ENCODE measurements around the gene DOK7. TPM values are rescaled to one million over a fixed set of nuclear protein-coding genes. Genes with fewer than 3 reads are reported as not detected.
A peak's percentile ranks its signal among the peaks of the same experiment; 100 is the strongest.
"Not testable (repeated sequence)": the region's sequence is repeated elsewhere in the genome, so short reads cannot be mapped to it uniquely, and the experiment has no call there.

The DOK7 gene
- total RNA-seq, 2 experiments from 2014 or later: not detected

- Mint-ChIP-seq H3K27me3 (no peaks in the 10 kb centered on the region), H3K4me1 (peaks cover 5% of the 10 kb centered on the region), H3K36me3 (peaks cover 15% of the 10 kb centered on the region), H3K9me3 (no peaks in the 10 kb centered on the region), H3K4me3 (no peak overlapping the region), H3K27ac (no peak overlapping the region)
- ATAC-seq (ENCODE audit: low read depth): no peak
- POLR2A ChIA-PET: no interaction called here
- no peak for DNase-seq
These were observed 42.1 kb downstream of the DOK7 start for GRCh38 chr4:3505231-3505630.

GRCh38 chr4:3508542-3508941 is 45.4 kb downstream of the DOK7 start:
- POLR2A ChIA-PET: no interaction called here
- H3K9me3 Mint-ChIP-seq: no peaks in the 10 kb centered on the region
- peaks cover 3% of the 10 kb centered on the region for H3K4me1 Mint-ChIP-seq
- DNase-seq (no peak), ATAC-seq (ENCODE audit: low read depth) (no peak)
- H3K27me3 Mint-ChIP-seq: no peaks in the 10 kb centered on the region
- no peak overlapping the region for H3K27ac Mint-ChIP-seq
- peaks cover 29% of the 10 kb centered on the region for H3K36me3 Mint-ChIP-seq
- H3K4me3 Mint-ChIP-seq: no peak overlapping the region

- Mint-ChIP-seq H3K9me3 (no peaks in the 10 kb centered on the region), H3K36me3 (peaks cover 30% of the 10 kb centered on the region), H3K27me3 (no peaks in the 10 kb centered on the region), H3K27ac (no peak overlapping the region), H3K4me1 (peaks cover 1% of the 10 kb centered on the region), H3K4me3 (no peak overlapping the region)
- ATAC-seq (ENCODE audit: low read depth) (no peak), DNase-seq (no peak)
- POLR2A ChIA-PET: no interaction called here
These were observed 47.4 kb downstream of the DOK7 start for GRCh38 chr4:3510481-3510880.

- Mint-ChIP-seq H3K4me3 (no peak overlapping the region), H3K27me3 (no peaks in the 10 kb centered on the region), H3K9me3 (no peaks in the 10 kb centered on the region), H3K4me1 (peaks cover 1% of the 10 kb centered on the region), H3K27ac (no peak overlapping the region), H3K36me3 (peaks cover 34% of the 10 kb centered on the region)
- ATAC-seq (ENCODE audit: low read depth) (no peak), DNase-seq (no peak)
- POLR2A ChIA-PET: no interaction called here
These were observed 48.1 kb downstream of the DOK7 start for GRCh38 chr4:3511187-3511586.

- H3K4me1 Mint-ChIP-seq; H3K27me3 Mint-ChIP-seq; DNase-seq; POLR2A ChIA-PET; H3K27ac Mint-ChIP-seq; ATAC-seq (ENCODE audit: low read depth); H3K4me3 Mint-ChIP-seq; H3K9me3 Mint-ChIP-seq: not testable (repeated sequence)
- H3K36me3 Mint-ChIP-seq: peaks cover 36% of the 10 kb centered on the region
These were observed 48.5 kb downstream of the DOK7 start for GRCh38 chr4:3511601-3512000.

GRCh38 chr4:3512279-3512678 is 49.2 kb downstream of the DOK7 start:
- no peaks in the 10 kb centered on the region for H3K9me3 Mint-ChIP-seq
- H3K27me3 Mint-ChIP-seq: no peaks in the 10 kb centered on the region
- POLR2A ChIA-PET: no interaction called here
- ATAC-seq (ENCODE audit: low read depth) (no peak), DNase-seq (no peak)
- H3K27ac Mint-ChIP-seq: no peak overlapping the region
- peaks cover 36% of the 10 kb centered on the region for H3K36me3 Mint-ChIP-seq
- H3K4me3 Mint-ChIP-seq: no peak overlapping the region
- peaks cover 1% of the 10 kb centered on the region for H3K4me1 Mint-ChIP-seq

GRCh38 chr4:3512719-3513118 is 49.6 kb downstream of the DOK7 start:
- Mint-ChIP-seq H3K9me3 (no peaks in the 10 kb centered on the region), H3K4me1 (peaks cover 1% of the 10 kb centered on the region), H3K36me3 (peaks cover 31% of the 10 kb centered on the region), H3K27ac (no peak overlapping the region), H3K27me3 (no peaks in the 10 kb centered on the region), H3K4me3 (no peak overlapping the region)
- POLR2A ChIA-PET: no interaction called here
- ATAC-seq (ENCODE audit: low read depth) (no peak), DNase-seq (no peak)

GRCh38 chr4:3513807-3514206 is 50.7 kb downstream of the DOK7 start:
- Mint-ChIP-seq H3K27ac (no peak overlapping the region), H3K27me3 (no peaks in the 10 kb centered on the region), H3K4me1 (peaks cover 1% of the 10 kb centered on the region), H3K4me3 (no peak overlapping the region), H3K36me3 (peaks cover 24% of the 10 kb centered on the region), H3K9me3 (no peaks in the 10 kb centered on the region)
- ATAC-seq (ENCODE audit: low read depth) (no peak), DNase-seq (no peak)
- POLR2A ChIA-PET: no interaction called here

- Mint-ChIP-seq H3K4me3 (no peak overlapping the region), H3K36me3 (peaks cover 23% of the 10 kb centered on the region), H3K9me3 (no peaks in the 10 kb centered on the region), H3K27ac (no peak overlapping the region), H3K27me3 (no peaks in the 10 kb centered on the region), H3K4me1 (peaks cover 1% of the 10 kb centered on the region)
- POLR2A ChIA-PET: no interaction called here
- no peak for ATAC-seq (ENCODE audit: low read depth)
- DNase-seq: no peak
These were observed 51.2 kb downstream of the DOK7 start for GRCh38 chr4:3514221-3514780.

GRCh38 chr4:3514806-3515501 is 51.8 kb downstream of the DOK7 start:
- POLR2A ChIA-PET: no interaction called here
- Mint-ChIP-seq H3K27me3 (no peaks in the 10 kb centered on the region), H3K4me1 (no peaks in the 10 kb centered on the region), H3K4me3 (no peak overlapping the region), H3K27ac (no peak overlapping the region), H3K36me3 (peaks cover 22% of the 10 kb centered on the region), H3K9me3 (no peaks in the 10 kb centered on the region)
- no peak for ATAC-seq (ENCODE audit: low read depth)
- DNase-seq: no peak

GRCh38 chr4:3515646-3516045 is 52.5 kb downstream of the DOK7 start:
- no peaks in the 10 kb centered on the region for H3K27me3 Mint-ChIP-seq
- no peaks in the 10 kb centered on the region for H3K9me3 Mint-ChIP-seq
- no peak overlapping the region for H3K27ac Mint-ChIP-seq
- H3K4me3 Mint-ChIP-seq: no peak overlapping the region
- POLR2A ChIA-PET: no interaction called here
- peaks cover 22% of the 10 kb centered on the region for H3K36me3 Mint-ChIP-seq
- no peaks in the 10 kb centered on the region for H3K4me1 Mint-ChIP-seq
- DNase-seq: no peak
- ATAC-seq (ENCODE audit: low read depth): no peak

GRCh38 chr4:3516061-3516835 is 53.1 kb downstream of the DOK7 start:
- Mint-ChIP-seq H3K9me3 (no peaks in the 10 kb centered on the region), H3K27me3 (no peaks in the 10 kb centered on the region), H3K4me3 (no peak overlapping the region), H3K27ac (no peak overlapping the region), H3K36me3 (peaks cover 17% of the 10 kb centered on the region), H3K4me1 (no peaks in the 10 kb centered on the region)
- ATAC-seq (ENCODE audit: low read depth) (no peak), DNase-seq (no peak)
- POLR2A ChIA-PET: no interaction called here

GRCh38 chr4:3516836-3517730 is 54.0 kb downstream of the DOK7 start:
- POLR2A ChIA-PET: no interaction called here
- DNase-seq (peak; percentile 23), ATAC-seq (ENCODE audit: low read depth) (no peak)
- H3K4me3 Mint-ChIP-seq: no peak overlapping the region
- peaks cover 1% of the 10 kb centered on the region for H3K4me1 Mint-ChIP-seq
- H3K27me3 Mint-ChIP-seq: no peaks in the 10 kb centered on the region
- no peak overlapping the region for H3K27ac Mint-ChIP-seq
- H3K9me3 Mint-ChIP-seq: no peaks in the 10 kb centered on the region
- peaks cover 15% of the 10 kb centered on the region for H3K36me3 Mint-ChIP-seq
